Amygdala (tissue), 56 donors: ENCODE data around the gene GPR180.

Experiments
- DNase-seq, 56 donors: peaks; one replicate each; lab custom pipeline; 2025; lab: John Stamatoyannopoulos, UW

The GPR180 gene

GRCh38 chr13:94683409-94683808 is 81.8 kb downstream of the GPR180 start:
- DNase-seq: no peak
